ENCODE data around the gene SLC39A10.

The SLC39A10 gene

GRCh38 chr2:195656859-195657633 is at the start of gene SLC39A10:
TSS of gene SLC39A10 (plus strand) at chr2:195657226. CDS start at chr2:195680043, 22,817 bp downstream.
- H3K4me1 ChIP-seq (ENCODE audit: control insufficient read depth, insufficient read depth, low read length), result peaks cover 10% of the 10 kb centered on the region
- H3K9me3 ChIP-seq (ENCODE audit: control insufficient read depth, low read length), result no peaks in the 10 kb centered on the region
- peak within 1 kb of the TSS; percentile 93 for H3K9ac ChIP-seq (ENCODE audit: low read length)
- H3K4me3 ChIP-seq (ENCODE audit: low read length), result peak within 1 kb of the TSS; percentile 54
- H3K36me3 ChIP-seq (ENCODE audit: control insufficient read depth, insufficient read depth, low read length), result no peaks in the 10 kb centered on the region
- H3K27me3 ChIP-seq (ENCODE audit: control insufficient read depth, insufficient read depth, low read length), result no peaks in the 10 kb centered on the region

DNA sequence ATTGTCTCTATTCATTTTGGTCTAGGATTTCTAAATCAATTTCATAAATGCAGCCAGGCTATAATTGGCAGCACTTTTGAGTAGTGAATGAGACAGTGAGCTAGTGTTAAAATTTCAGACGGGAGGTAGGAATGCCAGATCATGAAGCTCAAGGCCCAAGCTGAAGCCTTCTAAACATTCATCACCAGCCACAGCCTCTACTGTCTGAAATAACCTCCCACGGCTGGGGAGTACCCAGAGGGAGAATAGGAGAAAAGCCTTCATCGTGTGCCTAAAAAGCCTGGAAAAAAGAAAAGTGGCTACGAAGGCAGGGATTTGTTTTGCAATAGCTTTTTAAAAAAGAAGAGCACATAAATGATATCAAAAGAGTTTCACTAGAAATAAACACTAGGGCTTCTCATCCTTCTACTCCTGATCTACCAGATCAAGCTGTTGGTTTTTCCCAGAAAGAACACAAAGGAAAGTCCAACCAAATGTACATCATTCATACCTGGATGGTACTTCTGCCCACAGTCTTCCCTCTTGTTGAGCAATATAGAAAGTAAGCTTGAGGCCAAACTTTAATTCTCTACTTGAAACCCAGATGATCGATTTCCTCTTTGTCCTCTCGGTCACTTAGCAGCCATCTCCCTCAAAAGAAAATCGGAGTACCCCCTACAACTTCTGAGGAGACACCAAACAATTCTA is 48.1 kb upstream of the SLC39A10 start:
- Histone ChIP-seq H3K36me3 (ENCODE audit: control insufficient read depth, insufficient read depth, low read length) (no peaks in the 10 kb centered on the region), H3K9me3 (ENCODE audit: control insufficient read depth, low read length) (no peaks in the 10 kb centered on the region), H3K9ac (ENCODE audit: low read length) (no peak overlapping the region), H3K4me3 (ENCODE audit: low read length) (no peak overlapping the region), H3K27me3 (ENCODE audit: control insufficient read depth, insufficient read depth, low read length) (no peaks in the 10 kb centered on the region), H3K4me1 (ENCODE audit: control insufficient read depth, insufficient read depth, low read length) (no peaks in the 10 kb centered on the region)

DNA sequence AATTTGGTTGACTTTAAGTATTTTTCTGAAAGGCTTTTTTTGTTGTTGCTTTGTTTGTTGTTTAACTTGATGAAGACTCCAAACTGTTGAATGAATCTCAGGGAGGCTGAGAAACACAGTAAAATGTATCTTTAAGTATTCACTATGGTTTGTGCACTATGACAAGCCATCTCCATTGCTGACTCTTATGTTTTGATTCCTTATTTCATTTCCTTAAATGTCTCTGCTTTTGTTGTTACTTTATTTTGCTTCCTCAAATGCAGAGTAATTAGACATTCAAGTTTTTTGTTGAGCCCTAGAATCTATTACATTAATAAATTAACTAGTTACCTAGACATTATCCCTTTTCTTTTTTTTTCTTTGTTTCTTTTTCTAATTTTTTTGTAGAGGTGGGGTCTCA is 46.3 kb upstream of the SLC39A10 start:
- no peaks in the 10 kb centered on the region for H3K36me3 ChIP-seq (ENCODE audit: control insufficient read depth, insufficient read depth, low read length)
- no peaks in the 10 kb centered on the region for H3K4me1 ChIP-seq (ENCODE audit: control insufficient read depth, insufficient read depth, low read length)
- H3K4me3 ChIP-seq (ENCODE audit: low read length), result no peak overlapping the region
- H3K9ac ChIP-seq (ENCODE audit: low read length), result no peak overlapping the region
- no peaks in the 10 kb centered on the region for H3K27me3 ChIP-seq (ENCODE audit: control insufficient read depth, insufficient read depth, low read length)
- H3K9me3 ChIP-seq (ENCODE audit: control insufficient read depth, low read length), result no peaks in the 10 kb centered on the region

- Histone ChIP-seq H3K4me1 (ENCODE audit: control insufficient read depth, insufficient read depth, low read length) (no peaks in the 10 kb centered on the region), H3K9me3 (ENCODE audit: control insufficient read depth, low read length) (no peaks in the 10 kb centered on the region), H3K4me3 (ENCODE audit: low read length) (no peak overlapping the region), H3K9ac (ENCODE audit: low read length) (no peak overlapping the region), H3K27me3 (ENCODE audit: control insufficient read depth, insufficient read depth, low read length) (no peaks in the 10 kb centered on the region), H3K36me3 (ENCODE audit: control insufficient read depth, insufficient read depth, low read length) (no peaks in the 10 kb centered on the region)
Measured at GRCh38 chr2:195612611-195613495, 44.2 kb upstream of the SLC39A10 start.

DNA sequence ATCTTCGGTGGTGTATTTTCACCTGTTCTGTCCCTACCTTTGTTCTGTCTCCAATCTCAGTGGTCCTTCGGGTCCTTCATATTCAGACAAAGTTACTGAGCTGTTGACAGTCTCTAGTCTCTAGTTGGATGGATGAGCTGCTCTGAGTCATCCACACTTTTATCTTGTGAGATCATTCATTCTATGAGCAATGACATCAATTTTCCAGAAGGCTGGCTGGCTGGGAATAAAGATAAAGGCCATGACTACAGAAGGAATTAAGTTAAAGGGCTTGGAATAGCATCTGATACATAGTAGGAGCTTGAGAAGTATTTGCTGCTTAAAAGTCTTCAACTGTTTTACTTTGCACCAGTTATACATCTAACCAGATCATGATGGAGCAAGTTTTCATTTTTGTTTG is 43.1 kb upstream of the SLC39A10 start:
- Histone ChIP-seq H3K9ac (ENCODE audit: low read length) (no peak overlapping the region), H3K36me3 (ENCODE audit: control insufficient read depth, insufficient read depth, low read length) (no peaks in the 10 kb centered on the region), H3K9me3 (ENCODE audit: control insufficient read depth, low read length) (no peaks in the 10 kb centered on the region), H3K4me1 (ENCODE audit: control insufficient read depth, insufficient read depth, low read length) (no peaks in the 10 kb centered on the region), H3K4me3 (ENCODE audit: low read length) (no peak overlapping the region), H3K27me3 (ENCODE audit: control insufficient read depth, insufficient read depth, low read length) (no peaks in the 10 kb centered on the region)

- Histone ChIP-seq H3K27me3 (ENCODE audit: control insufficient read depth, insufficient read depth, low read length) (no peaks in the 10 kb centered on the region), H3K4me1 (ENCODE audit: control insufficient read depth, insufficient read depth, low read length) (no peaks in the 10 kb centered on the region), H3K4me3 (ENCODE audit: low read length) (no peak overlapping the region), H3K9ac (ENCODE audit: low read length) (no peak overlapping the region), H3K36me3 (ENCODE audit: control insufficient read depth, insufficient read depth, low read length) (no peaks in the 10 kb centered on the region), H3K9me3 (ENCODE audit: control insufficient read depth, low read length) (no peaks in the 10 kb centered on the region)
Measured at GRCh38 chr2:195619590-195619989, 37.4 kb upstream of the SLC39A10 start.

GRCh38 chr2:195620501-195620900 is 36.5 kb upstream of the SLC39A10 start:
- H3K36me3 ChIP-seq (ENCODE audit: control insufficient read depth, insufficient read depth, low read length), result no peaks in the 10 kb centered on the region
- no peaks in the 10 kb centered on the region for H3K9me3 ChIP-seq (ENCODE audit: control insufficient read depth, low read length)
- no peak overlapping the region for H3K4me3 ChIP-seq (ENCODE audit: low read length)
- H3K4me1 ChIP-seq (ENCODE audit: control insufficient read depth, insufficient read depth, low read length), result no peaks in the 10 kb centered on the region
- H3K9ac ChIP-seq (ENCODE audit: low read length), result no peak overlapping the region
- no peaks in the 10 kb centered on the region for H3K27me3 ChIP-seq (ENCODE audit: control insufficient read depth, insufficient read depth, low read length)

GRCh38 chr2:195622966-195623365 is 34.1 kb upstream of the SLC39A10 start:
- Histone ChIP-seq H3K27me3 (ENCODE audit: control insufficient read depth, insufficient read depth, low read length) (no peaks in the 10 kb centered on the region), H3K9me3 (ENCODE audit: control insufficient read depth, low read length) (no peaks in the 10 kb centered on the region), H3K4me3 (ENCODE audit: low read length) (no peak overlapping the region), H3K4me1 (ENCODE audit: control insufficient read depth, insufficient read depth, low read length) (no peaks in the 10 kb centered on the region), H3K36me3 (ENCODE audit: control insufficient read depth, insufficient read depth, low read length) (no peaks in the 10 kb centered on the region), H3K9ac (ENCODE audit: low read length) (no peak overlapping the region)

- no peaks in the 10 kb centered on the region for H3K9me3 ChIP-seq (ENCODE audit: control insufficient read depth, low read length)
- no peaks in the 10 kb centered on the region for H3K36me3 ChIP-seq (ENCODE audit: control insufficient read depth, insufficient read depth, low read length)
- no peak overlapping the region for H3K4me3 ChIP-seq (ENCODE audit: low read length)
- H3K27me3 ChIP-seq (ENCODE audit: control insufficient read depth, insufficient read depth, low read length), result no peaks in the 10 kb centered on the region
- no peaks in the 10 kb centered on the region for H3K4me1 ChIP-seq (ENCODE audit: control insufficient read depth, insufficient read depth, low read length)
- H3K9ac ChIP-seq (ENCODE audit: low read length), result no peak overlapping the region
Measured at GRCh38 chr2:195626507-195626906, 30.5 kb upstream of the SLC39A10 start.

DNA sequence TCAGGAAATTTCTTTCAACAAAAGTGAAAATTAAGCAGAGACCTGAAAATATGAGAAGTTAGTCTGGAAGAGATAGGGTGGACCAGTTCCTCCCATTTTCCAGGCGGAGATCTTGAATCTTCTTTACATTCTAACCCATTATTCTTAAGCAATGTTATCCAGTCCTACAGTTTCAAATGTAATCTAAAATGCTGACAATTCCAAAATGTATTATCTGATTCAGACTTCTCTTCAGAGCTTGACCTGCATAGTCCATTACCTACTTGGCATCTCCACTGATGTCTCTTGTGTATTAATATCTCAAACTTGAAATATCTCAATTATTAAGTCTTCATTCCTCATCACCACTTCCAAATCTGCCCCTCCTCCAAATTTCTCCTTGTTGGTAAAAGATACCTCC is 28.4 kb upstream of the SLC39A10 start:
- no peaks in the 10 kb centered on the region for H3K9me3 ChIP-seq (ENCODE audit: control insufficient read depth, low read length)
- H3K36me3 ChIP-seq (ENCODE audit: control insufficient read depth, insufficient read depth, low read length), result no peaks in the 10 kb centered on the region
- H3K27me3 ChIP-seq (ENCODE audit: control insufficient read depth, insufficient read depth, low read length), result no peaks in the 10 kb centered on the region
- H3K9ac ChIP-seq (ENCODE audit: low read length), result no peak overlapping the region
- H3K4me1 ChIP-seq (ENCODE audit: control insufficient read depth, insufficient read depth, low read length), result no peaks in the 10 kb centered on the region
- no peak overlapping the region for H3K4me3 ChIP-seq (ENCODE audit: low read length)

- no peaks in the 10 kb centered on the region for H3K36me3 ChIP-seq (ENCODE audit: control insufficient read depth, insufficient read depth, low read length)
- no peak overlapping the region for H3K9ac ChIP-seq (ENCODE audit: low read length)
- H3K27me3 ChIP-seq (ENCODE audit: control insufficient read depth, insufficient read depth, low read length), result no peaks in the 10 kb centered on the region
- no peaks in the 10 kb centered on the region for H3K4me1 ChIP-seq (ENCODE audit: control insufficient read depth, insufficient read depth, low read length)
- H3K4me3 ChIP-seq (ENCODE audit: low read length), result no peak overlapping the region
- no peaks in the 10 kb centered on the region for H3K9me3 ChIP-seq (ENCODE audit: control insufficient read depth, low read length)
Measured at GRCh38 chr2:195632856-195633572, 24.0 kb upstream of the SLC39A10 start.
